HG03432 (cell line): Measurements from ENCODE around the gene PPM1M.

Source experiments
- ATAC-seq: cut with Tn5 transposase; IDR thresholded peaks from one replicate; pipeline ENCODE4 v1.9.1; 2021; ENCODE audit warnings: mild to moderate bottlenecking, moderate library complexity; ENCODE audit not compliant: unreplicated experiment

Gene PPM1M, protein sequence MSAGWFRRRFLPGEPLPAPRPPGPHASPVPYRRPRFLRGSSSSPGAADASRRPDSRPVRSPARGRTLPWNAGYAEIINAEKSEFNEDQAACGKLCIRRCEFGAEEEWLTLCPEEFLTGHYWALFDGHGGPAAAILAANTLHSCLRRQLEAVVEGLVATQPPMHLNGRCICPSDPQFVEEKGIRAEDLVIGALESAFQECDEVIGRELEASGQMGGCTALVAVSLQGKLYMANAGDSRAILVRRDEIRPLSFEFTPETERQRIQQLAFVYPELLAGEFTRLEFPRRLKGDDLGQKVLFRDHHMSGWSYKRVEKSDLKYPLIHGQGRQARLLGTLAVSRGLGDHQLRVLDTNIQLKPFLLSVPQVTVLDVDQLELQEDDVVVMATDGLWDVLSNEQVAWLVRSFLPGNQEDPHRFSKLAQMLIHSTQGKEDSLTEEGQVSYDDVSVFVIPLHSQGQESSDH

DNA sequence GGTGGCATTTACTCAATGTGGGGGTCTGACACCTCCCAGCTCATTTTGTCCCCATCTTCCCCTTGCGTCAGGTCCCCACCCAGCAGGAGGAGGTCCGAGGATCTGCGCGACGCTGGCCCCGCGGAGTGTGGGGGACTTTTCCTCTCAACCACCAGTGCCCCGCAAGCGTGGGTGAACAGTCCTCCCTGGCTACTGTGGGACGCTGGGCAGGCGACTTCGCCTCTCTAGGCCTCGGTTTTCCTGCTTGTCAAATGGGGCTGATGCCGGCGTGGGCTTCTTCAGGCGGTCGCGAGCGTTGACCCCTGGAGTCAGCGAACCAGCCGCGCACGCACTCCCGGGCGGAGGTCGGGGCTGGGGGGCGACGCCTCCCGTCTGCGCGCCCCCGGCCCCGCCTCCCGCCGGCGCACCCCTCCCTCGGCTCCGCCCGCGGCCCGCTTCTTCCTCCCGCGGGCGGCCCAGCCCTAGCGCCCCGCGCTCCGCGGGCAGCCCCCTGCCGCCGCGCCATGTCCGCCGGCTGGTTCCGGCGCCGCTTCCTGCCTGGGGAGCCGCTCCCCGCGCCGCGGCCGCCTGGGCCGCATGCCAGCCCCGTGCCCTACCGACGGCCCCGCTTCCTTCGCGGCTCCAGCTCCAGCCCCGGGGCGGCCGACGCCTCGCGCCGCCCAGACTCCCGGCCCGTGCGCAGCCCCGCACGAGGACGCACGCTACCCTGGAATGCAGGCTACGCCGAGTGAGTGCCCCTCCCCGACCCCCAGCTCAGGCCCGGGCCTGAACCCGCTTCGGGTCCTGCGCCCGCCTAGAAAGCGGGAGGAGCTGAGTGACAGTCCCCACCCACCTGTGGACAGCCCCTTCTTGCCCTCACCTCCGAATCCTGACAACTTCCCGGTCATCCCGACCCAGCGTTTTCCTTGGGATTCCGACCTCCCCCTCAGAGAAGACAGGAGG, at the start of gene PPM1M:
TSS of gene PPM1M (plus strand) at position 438 of the 942 bp plus-strand sequence. CDS start at position 504, 66 bp downstream.
- ATAC-seq: peak; percentile 44

DNA sequence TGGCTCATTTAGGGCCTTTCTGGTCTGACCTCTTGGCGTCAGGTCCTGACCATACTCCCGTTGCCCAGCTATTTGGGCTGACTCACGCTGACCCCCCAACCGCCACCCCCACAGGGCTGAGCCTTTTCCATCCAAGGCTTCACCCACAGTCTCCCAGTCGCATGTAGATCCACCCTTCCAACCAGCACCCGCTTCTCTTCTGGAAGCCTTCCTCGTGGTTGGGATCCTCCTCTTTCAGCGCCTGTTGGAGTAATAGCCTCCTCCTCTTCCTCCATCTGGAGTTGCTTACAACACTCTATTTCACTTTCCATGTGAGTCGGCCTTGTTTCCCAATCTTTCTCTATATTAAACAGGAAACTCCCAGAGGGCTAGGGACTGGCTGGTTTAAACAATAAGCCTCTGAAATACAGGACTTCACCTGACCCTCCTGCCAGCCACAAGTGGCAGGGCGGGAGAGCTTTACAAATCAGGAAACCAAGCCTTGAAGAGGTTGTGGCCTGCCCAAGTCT, 49.7 kb upstream of the PPM1M start:
- no peak for ATAC-seq

DNA sequence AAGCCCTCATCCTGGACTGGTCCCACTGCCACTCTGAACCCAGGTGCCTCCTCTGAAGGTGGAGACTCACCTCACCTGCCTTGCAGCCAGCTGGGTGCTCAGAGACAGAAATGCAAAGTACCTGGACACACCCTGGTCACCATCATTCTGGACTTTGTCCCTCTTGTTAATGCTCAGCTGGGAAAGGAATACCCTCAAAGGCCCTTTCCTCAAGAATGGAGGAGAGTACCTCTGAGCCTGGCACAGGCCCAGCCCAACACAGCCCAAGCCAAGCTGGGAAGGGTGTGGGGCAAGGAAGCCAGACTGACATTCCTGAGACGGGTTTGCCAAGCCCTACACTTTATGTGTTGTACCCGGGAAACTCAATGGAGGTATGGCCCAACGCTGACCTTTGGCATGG, 48.6 kb upstream of the PPM1M start:
- no peak for ATAC-seq

DNA sequence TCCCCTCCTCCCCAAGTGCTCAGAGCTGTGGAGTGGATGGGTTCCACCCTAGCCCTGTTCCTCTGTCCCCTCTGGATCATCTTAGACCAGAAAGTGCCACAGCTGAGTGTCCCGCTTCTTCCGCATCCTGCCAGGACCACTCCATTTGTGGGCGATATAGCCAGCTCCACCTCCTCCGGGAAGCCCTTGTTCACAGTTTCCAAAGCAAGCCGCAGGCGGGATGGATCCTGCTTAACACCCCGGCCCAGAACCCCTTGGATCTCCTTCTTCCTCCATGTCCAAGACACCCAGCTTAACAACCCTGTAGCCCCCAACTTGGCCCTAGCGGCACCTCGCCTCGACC, 48.1 kb upstream of the PPM1M start:
- no peak for ATAC-seq

DNA sequence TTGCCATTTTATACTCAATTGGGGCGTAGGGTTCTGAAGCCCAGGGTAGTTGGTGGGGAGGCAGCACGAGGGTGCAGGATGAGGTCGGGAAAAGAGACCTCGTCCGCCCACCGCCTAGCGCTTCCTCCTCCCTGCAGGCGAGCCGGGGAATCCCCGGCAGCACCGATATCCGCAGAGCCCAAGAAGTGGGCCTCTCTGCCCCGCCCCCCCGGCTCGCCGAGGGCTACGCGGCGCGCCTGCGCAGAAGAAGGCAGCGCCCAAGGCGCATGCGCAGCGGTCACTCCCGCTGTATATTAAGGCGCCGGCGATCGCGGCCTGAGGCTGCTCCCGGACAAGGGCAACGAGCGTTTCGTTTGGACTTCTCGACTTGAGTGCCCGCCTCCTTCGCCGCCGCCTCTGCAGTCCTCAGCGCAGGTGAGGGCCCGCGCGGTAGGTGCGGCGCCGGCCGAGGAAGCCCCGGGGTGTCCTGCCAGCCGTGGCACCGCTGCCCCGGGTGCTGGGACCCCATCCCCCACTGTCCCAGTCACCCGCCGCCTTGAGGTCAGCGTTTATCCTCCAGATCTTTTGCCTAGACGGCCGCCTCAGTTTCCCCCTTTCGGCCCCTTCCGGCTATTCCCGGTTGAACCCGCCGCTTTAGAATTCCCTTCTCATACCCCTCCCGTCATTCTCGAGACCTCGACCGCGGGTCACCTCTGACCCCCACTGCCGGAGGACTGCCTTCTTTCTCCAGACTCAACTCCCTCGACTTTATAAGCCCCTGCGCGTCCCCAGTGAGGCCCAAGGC, 47.5 kb upstream of the PPM1M start, which contains the start of gene ALAS1:
TSS of gene ALAS1 (plus strand) at position 319 of the 784 bp plus-strand sequence. CDS start 1,082 bp downstream, outside the sequence.
- peak; percentile 81 for ATAC-seq

DNA sequence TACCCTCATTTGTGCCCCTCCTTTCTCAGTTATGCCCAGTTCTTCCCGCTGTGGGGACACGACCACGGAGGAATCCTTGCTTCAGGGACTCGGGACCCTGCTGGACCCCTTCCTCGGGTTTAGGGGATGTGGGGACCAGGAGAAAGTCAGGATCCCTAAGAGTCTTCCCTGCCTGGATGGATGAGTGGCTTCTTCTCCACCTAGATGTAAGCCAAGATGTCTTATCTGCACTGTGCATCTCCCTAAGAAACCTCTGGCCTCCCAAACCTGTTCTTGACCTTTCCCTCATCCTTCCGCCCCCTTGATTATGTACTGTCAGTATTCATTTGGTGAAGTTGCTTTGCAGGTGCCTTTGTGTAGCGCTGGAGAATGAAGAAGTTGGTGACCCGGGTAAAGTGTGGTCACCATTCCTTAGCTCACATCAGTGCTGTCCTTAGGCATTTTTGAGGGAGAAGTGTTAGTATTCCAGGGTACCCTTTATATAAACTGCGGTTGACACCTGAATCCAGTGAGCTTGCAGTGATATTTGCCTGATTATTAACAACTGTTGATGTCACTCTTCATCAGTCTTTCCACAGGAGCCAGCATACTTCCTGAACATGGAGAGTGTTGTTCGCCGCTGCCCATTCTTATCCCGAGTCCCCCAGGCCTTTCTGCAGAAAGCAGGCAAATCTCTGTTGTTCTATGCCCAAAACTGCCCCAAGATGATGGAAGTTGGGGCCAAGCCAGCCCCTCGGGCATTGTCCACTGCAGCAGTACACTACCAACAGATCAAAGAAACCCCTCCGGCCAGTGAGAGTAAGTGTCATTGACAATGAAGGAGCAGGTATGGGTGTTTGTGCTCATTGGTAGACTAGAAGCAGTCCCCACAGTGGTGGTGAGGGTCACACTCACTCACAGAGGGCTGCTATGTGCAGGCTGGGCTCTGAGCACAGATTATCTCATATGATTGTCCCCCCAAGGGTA, 46.6 kb upstream of the PPM1M start:
- ATAC-seq: no peak

DNA sequence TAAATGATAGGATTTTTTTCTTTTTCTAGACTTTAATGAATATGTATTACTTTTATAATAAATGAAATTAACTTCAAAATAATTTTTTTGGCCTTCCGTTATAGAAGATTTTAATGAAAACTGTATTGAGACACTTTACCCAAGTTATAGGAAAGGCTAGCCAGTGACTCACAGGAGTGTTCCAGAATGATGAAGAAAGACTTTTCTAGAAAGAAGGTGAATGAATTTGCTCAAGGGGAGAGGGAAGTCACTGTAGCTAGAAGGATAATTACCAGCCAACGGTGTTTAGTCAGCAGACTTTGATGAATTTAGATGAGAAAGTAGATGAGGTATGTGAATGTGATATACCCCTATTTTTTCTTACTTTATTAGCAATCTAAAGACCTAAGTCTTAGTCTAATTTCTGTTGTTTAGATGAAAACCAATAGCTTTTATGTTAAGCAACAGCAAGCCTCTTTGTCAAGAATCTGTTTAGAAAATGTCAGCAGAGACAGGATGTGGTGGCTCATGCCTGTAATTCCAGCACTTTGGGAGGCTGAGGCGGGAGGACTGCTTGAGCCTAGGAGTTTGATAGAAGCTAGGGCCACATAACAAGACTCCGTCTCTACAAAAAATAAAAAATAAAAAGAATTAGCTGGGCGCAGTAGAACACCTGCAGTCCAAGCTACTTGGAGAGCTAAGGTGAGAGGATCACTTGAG, 44.4 kb upstream of the PPM1M start:
- no peak for ATAC-seq

DNA sequence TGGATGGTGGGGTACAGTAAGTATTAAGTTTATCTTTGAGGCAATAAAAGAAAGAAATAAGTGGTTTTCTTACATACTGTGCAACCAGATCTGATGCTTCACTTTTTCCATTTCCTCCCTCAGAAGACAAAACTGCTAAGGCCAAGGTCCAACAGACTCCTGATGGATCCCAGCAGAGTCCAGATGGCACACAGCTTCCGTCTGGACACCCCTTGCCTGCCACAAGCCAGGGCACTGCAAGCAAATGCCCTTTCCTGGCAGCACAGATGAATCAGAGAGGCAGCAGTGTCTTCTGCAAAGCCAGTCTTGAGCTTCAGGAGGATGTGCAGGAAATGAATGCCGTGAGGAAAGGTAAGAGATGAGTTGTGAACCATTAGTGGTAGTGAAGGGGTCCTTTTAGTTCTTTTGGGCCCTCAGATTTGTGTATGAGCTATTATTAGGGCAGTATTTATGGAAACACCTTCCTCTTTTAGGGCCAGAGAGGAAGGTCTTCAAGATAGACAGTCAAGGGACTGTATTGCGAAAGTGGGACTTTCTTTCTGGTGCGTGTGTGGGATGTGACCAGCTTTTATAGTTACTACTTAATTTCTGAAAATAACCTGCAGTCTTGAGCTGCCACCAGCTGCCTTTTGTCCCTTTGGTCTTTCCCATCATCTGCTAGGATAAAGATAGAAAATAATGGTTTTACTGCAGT, 43.0 kb upstream of the PPM1M start:
- ATAC-seq: no peak

DNA sequence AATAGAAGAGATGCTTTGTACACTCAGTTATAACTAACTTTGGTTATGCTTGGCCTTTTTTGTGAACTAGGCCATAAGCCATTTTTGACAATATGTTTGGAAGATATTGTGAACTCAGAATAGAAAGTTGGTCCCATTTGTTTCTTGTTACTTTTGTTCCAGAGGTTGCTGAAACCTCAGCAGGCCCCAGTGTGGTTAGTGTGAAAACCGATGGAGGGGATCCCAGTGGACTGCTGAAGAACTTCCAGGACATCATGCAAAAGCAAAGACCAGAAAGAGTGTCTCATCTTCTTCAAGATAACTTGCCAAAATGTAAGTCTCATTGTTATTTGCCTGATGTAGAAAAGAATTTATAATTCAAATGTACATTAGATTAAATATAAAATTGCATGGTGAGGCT, 41.9 kb upstream of the PPM1M start:
- no peak for ATAC-seq

DNA sequence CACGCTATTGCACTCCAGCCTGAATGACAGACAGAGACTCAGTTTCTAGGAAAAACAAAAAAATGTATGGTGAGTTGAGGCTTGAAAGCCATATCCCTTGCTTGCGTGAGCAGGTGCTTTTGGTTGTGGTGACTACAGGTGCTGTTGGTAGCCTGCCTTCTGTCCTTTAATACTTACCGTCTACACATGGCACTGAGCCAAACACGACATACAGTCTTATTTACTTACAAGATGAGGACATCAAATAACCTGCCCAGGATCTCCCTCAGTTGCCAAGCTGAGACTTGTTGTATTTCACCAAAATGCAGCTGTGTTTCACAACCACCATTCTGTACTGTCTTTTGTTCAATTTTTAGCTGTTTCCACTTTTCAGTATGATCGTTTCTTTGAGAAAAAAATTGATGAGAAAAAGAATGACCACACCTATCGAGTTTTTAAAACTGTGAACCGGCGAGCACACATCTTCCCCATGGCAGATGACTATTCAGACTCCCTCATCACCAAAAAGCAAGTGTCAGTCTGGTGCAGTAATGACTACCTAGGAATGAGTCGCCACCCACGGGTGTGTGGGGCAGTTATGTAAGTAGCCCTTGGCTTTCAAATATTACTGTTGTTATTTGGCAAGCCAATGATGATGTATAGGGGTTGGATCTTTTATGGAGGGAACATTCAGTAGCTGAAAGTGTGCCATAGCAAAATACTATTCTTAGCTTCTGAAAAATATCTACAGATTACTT, 41.1 kb upstream of the PPM1M start:
- no peak for ATAC-seq

DNA sequence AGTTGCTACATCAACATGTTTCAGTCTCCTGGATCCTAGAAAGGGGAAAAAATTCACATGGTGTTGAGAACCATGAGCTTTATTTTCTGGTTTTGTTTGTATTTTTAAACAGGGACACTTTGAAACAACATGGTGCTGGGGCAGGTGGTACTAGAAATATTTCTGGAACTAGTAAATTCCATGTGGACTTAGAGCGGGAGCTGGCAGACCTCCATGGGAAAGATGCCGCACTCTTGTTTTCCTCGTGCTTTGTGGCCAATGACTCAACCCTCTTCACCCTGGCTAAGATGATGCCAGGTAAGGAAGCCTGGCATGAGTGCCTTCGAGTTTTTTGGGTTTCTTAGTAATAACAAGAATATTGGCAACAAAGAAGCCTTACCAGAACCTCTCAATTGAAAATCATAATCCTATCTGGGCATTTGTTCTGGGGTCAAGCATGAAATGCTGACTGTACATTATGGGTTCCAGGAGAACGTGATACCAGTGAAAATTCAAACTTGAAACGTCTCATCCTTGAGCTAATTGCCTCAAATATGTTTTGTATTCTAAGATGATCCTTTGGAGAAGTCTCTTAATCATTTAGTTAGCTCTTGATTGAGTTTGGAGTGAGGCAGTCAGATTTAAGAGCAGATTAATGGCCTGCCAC, 39.7 kb upstream of the PPM1M start:
- ATAC-seq: no peak

DNA sequence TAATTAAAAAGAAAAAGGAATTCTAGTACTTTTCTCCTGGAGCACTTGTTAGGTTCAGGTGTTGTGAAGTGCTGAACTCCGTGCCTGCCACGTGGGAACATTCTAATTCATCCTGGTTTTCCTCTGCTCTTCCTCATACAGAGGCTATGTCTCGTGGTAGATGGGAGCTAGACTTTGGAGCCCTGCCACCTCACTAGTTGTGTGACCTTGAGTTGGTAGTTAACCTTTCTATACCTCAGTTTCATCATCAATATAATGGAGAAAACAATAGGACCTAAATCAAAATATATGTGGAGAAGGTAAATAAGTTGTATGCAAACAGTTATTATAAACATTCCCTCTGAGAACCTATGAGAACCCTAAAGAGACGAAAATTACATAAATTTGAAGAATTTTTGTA, 37.0 kb upstream of the PPM1M start:
- no peak for ATAC-seq

DNA sequence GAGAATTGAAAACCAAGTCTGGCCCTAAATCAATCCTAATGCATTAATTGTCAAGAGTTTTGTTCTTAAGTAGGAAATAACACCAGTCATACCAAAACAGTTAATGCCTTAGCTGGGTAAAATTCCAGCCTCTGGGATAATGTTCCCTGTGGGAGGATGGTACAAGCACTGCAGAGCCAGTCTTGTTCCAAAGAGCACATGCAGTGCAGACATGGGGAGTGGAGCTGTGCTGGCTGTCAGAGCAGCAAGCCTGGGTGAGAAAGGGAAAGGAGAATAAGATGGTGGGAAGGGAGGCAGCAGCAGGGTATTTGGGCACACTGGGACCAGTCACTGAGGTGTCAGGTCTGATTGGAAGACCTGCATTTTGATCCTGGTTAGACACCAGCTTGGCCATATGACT, 35.5 kb upstream of the PPM1M start:
- no peak for ATAC-seq

DNA sequence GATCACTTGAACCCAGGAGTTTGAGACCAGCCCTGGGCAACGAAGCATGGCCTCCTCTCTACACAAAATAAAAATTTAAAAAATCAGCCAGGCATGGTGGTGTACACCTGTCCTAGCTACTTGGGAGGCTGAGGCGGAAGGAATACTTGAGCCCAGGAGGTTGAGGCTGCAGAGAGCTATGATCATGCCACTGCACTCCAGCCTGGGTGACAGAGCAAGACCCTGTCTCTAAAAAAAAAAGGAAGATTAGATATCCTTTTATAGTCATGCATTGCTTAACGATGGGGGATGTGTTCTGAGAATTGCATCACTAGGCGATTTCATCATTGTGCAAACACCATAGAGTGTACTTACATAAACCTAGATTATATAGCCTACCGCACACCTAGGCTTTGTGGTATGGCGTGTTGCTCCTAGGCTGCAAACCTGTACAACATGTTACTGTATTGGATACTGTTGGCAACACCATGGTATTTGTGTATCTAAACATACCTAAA, 35.0 kb upstream of the PPM1M start:
- ATAC-seq: no peak

DNA sequence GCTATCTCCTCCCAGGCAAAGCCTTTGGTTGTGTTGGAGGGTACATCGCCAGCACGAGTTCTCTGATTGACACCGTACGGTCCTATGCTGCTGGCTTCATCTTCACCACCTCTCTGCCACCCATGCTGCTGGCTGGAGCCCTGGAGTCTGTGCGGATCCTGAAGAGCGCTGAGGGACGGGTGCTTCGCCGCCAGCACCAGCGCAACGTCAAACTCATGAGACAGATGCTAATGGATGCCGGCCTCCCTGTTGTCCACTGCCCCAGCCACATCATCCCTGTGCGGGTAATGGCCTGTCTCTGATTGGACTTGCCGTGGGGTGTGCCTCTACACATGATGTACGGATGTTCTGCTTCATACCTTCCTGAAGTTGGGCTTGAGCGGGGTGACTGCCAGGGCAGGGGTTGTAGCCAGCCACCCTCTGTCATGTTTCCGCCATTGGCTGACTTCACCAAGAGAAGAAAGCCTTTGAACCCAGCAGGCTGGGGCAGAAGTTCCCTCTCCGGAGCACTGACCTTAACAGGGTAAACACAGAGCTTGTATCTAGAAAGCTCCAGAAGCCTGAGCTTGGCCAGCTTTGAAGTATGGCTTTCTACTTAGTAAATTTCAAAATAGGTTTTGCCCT, 34.2 kb upstream of the PPM1M start:
- ATAC-seq: no peak

DNA sequence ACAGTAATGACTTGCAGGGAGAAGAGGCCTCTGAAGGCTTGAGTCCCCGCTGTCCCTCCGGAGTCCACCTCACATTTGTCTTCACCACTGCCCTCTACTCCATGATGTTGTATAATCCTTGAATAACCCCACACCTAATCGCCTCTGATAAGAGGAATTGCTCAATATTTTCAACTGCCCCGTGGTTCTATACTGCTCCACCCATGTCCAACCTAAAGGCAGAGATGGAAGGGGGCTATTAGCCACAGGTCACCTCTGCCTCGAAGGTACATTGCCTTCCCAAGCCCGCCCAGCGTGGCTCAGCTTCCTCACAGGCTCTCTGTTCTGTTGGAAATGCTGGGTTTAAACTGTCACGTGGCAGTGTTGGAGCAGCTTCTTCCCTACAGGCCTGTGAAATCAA, 32.6 kb upstream of the PPM1M start:
- ATAC-seq: no peak

DNA sequence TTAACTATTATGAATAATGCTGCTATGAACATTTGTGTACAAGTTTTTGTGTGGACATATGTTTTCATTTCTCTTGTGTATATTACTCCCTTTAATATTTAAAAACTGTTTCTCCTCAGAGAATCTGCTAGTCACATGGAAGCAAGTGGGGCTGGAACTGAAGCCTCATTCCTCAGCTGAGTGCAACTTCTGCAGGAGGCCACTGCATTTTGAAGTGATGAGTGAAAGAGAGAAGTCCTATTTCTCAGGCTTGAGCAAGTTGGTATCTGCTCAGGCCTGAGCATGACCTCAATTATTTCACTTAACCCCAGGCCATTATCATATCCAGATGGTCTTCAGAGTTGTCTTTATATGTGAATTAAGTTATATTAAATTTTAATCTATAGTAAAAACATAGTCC, 31.7 kb upstream of the PPM1M start:
- no peak for ATAC-seq
